Stimulated activated CD4-positive, alpha-beta T cell treated with anti-CD3 and anti-CD28 coated beads, Interleukin-4, amount 100 ng/mL, for 4 hours (primary cell): Measurements from ENCODE around the gene SFT2D2.
"Not testable (repeated sequence)": the region's sequence is repeated elsewhere in the genome, so short reads cannot be mapped to it uniquely, and the experiment has no call there.

ENCODE experiments used
- DNase-seq, 2 experiments: peaks; one replicate each; pipeline ENCODE4 v3.0.0-alpha.2; 2020

Gene SFT2D2

DNA sequence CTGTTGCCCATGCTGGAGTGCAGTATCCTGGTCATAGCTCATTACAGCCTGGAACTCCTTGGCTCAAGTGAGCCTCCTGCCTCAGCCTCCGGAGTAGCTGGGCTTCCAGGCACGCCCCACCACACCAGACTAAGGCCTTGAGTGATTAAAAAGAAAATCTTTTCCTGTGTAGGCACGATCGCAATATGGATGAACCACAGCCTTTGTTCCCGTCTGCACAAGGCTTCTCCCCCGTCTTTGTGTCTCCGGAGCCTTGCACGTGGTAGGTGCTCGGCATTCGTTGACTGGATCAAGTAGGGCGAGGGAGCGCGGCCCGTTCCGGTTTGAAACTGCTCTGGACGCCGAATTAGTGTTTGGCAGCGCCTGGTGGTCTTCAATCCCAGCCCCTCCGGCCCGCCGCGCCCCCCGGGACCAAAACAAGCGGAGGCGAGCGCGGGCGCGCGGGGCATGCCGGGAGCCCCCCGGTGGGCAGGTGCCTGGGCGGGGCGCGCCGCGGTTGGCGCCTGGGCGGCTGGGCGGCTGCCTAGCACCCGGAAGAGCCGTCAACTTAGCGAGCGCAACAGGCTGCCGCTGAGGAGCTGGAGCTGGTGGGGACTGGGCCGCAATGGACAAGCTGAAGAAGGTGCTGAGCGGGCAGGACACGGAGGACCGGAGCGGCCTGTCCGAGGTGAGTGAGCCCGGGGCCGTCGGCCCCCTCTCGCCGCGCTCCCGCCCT lies at the start of gene SFT2D2:
Gene SFT2D2 (plus strand): TSS at position 529 of the 715 bp plus-strand sequence. CDS start 76 bp downstream, at position 605.
- peak; percentile 72 to 78 for DNase-seq

DNA sequence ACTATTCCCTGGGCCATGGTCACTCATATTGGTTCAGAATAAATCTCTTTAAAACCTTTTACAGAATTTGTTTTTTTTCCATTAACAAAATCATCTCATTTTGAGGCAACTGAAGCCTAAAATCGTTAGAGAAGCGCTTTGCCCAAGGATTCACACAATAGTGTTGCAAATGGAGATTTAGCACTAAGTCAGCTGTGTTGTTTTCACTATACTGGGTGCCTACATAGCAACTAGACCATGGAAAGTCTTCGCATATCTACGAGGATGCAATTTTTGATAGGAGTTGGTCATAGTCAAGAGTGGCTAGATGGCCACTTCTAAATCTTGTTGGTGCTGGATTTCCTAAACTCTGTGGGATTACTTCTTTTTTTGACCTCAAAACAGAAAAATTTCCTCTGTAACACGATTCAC lies 47.6 kb upstream of the SFT2D2 start:
- no peak for DNase-seq

DNA sequence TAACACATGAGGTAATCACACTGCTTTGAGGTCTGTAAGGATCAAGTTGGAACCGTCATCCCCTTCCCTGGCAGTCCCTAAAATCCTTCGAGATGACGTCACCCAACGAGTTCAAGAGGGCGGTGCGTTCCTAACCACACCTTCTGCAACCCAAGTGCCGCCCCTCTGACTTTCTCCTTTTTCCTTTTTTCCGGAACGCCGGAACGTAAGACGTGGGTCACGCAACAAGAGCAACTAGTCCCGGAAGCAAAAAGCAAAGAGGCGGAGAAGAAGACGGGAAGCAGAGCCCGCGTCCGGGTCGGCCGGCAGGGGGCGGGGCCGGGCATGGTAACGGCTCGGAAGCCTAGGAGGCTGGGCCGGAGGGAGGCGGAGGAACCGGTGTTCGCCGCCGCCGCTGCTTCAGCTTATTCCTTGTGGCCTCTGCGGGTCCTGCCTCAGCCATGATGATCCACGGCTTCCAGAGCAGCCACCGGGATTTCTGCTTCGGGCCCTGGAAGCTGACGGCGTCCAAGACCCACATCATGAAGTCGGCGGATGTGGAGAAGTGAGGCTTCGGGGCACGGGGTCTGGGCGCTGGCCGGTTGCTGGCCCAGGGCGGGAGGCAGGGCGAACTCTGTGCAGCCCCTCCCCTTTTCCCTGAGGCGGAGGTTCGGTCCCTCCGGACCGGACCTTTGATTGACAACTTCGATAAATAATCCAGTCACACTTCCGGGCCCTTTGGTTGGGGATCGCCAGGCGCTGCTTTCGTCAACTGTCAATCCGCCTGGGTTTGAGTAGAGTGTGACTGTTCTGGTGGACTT lies 47.0 kb upstream of the SFT2D2 start, which contains the start of gene TIPRL:
Gene TIPRL (plus strand): TSS at position 325 of the 800 bp plus-strand sequence. CDS start 116 bp downstream, at position 441.
- peak; percentile 93 to 95 for DNase-seq

DNA sequence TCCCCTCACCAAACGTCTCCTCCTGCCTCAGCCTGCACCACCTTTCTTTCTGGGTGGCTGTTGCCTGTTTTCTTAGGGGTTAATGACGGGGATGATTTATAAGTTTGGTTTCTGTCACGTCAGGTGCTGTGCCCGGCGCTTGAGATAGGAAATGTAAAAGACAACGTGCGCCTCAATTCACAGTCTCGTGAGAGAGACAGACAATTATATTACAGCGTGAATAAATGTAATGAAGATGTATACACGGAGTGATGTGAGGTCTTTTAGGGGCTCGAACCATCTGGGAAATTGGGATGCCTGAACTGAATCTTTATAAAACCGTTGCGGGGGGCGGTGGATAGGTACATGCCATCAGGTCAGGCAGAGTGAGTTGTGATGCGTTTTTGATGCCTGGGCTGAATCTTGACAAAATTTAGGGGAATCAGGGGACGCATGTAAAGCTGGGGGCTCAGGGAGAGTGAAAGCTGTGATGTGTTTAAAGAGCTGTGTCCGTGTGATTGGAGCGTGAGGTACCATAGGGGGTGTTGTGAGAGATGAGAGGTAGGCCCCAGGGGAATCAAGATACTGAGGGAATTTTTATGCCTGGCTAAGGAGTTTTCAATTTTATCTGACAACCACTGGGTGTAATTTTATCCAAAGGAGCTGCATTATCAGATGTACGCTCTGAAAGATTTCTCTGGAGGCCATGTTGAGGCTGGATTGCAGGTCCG lies 46.2 kb upstream of the SFT2D2 start:
- peak in 1 of 2 experiments; percentile 3 for DNase-seq

DNA sequence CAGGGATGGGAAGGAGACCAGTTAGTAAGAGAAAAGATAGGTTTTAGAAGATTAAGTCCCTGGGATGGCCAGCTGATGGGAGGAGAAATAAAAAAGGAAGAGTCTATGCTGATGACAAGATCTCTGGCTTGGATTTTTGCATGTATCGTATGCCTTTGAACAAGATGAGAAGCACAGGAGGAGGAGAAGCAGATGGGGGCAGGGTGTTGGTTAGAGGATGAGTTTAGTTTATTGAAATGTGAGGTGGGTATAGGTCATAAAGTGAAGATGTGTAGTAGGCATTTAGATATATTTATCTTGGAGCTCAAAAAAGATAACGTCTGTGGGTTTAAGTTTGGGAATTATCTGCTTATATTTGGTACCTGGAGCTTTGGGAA lies 45.7 kb upstream of the SFT2D2 start:
- DNase-seq = no peak

DNA sequence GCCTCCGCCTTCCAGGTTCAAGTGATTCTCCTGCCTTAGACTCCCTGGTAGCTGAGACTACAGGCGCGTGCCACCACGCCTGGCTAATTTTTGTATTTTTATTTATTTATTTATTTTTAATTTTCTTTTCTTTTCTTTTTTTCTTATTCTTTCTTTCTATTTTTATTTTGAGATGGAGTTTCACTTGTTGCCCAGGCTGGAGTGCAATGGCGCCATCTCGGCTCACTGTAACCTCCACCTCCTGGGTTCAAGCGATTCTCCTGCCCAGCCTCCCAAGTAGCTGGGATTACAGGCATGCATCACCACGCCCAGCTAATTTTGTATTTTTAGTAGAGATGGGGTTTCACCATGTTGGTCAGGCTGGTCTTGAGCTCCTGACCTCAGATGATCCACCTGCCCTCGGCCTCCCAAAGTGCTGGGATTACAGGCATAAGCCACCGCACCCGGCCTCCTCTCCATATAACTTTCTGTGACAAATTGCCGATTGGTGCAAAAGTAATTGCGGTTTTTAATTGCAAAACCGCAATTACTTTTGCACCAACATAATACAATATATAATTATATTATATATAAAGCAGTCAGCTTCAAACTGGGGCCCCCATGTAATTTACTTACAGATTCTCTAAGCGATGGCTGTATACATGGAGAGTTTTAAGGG lies 44.6 kb upstream of the SFT2D2 start:
- not testable (repeated sequence) for DNase-seq

DNA sequence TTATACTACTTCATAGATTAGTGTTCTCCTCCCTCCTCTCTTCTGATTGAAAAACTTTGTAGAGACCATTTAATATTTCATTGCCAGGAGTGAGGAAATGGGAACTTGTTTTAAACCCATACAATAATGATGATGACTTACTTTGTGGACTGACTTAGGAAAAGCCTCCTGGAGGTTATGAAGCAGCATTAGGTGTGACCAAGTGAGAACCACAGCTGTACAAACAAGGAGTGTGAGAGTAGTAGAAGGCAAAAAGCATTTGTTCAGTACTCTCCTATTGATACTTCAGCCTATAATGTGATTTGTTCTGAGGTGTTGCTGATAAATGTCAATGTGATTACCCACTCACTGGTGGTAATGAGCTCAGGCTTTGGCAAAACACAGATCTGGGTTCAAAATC lies 38.6 kb upstream of the SFT2D2 start:
- DNase-seq = no peak

DNA sequence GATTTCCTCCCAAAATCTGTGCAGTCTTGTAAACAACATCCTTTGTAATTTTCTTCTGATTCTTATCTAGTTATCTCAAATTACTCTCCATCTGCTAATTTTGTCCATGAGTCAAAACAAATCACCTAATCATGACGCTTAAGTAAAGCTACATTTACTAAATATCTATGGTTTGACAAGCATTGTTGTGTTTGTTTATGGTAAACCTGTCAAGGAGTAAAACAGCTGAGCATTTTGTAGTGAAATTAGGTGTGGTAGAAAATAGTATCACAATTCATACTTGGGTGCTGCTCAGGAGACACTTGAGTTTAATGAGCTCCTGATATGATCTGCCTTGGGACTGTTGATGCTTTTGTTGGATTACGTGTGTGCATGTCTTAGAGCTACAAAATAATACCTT lies 35.4 kb upstream of the SFT2D2 start:
- DNase-seq = no peak

DNA sequence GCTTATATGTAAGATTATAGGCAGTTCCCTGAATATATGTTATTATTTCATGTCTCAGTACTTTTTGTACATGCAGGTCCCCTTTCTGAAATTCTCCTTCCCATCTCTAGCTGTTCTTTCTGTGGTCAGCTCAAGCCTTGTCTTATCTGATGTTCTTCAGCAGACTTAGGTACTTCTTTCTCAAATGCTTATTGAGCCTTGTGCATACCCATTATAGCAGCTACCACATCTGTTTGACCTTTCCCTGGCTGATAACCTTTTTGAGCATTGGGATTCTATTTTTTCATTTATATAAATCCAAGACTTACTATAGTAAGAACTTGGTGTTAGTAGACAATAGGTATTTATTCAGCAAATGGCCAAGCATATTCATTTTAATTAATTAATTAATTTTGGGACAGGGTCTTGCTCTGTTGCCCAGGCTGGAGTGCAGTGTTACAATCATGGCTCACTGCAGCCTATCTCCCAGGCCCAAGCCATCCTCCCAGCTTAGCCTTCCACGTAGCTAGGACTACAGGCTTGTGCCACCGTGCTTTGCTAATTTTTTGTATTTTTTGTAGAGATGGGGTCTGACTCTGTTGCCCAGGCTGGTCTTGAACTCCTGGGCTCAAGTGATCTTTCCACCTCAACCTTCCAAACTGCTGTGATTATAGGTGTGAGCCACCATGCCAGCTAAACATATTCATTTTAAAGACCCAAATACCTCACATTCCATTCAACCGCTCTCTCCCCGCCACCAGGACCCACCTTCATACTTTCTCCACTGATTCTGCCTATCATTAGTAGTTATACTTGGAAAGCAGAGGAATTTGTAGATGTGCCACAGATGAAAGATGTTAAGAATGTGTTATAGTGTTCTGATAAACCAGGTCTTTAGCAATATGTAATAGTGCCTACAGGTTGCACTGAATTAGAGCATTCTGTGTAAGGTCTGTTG lies 30.3 kb upstream of the SFT2D2 start:
- no peak for DNase-seq

DNA sequence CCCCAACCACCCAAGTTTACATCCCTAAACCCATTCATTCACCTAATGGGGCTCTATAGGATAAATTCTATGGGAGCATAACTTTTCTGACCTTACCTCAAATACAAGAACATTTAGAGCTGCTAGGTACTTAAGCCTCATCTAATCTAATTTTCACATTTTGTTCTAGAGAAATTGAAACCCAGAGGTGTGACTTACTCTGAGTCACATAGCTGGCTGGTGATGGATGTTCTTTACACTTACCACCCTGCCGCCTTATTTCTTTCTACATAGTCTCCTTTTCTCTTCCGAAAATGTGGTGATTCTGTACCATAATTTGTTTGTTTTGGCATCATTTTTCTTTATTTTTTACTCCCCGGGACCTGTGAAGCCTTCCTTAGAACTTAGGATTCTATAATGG lies 26.7 kb upstream of the SFT2D2 start:
- no peak for DNase-seq

DNA sequence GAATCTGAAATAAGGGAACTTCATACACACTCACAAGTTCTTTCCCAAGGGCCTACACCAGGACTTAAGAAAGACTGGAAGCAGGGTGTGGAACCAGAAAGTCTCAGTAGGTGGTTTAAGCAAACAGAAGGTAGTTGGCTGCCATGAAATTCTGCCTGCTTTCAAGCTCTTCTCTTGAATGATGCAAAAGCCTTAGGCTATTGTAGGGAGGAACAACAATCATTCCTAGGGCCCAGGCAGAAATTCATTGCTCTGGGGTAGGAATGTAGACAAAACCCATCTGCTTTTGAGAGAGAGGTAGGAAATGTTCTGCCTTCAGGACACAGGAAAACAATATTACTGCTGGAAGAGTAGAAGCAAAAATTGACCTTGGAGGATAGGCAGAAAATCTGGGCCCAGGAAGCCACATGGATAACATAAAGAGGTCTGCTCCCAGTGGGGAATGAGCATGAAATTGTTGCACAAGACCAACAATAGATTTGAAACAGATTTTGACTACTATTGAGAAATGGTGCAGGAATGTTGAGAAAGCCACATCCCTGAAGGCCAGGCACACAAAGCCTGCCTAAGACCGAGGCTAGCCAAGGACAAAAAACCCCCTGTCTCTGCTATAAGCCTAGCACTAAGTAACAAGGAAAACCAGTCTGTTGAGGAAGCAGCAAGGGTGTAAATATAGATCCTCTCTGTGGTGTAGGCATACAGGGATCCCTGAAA lies 22.7 kb upstream of the SFT2D2 start:
- DNase-seq = no peak

DNA sequence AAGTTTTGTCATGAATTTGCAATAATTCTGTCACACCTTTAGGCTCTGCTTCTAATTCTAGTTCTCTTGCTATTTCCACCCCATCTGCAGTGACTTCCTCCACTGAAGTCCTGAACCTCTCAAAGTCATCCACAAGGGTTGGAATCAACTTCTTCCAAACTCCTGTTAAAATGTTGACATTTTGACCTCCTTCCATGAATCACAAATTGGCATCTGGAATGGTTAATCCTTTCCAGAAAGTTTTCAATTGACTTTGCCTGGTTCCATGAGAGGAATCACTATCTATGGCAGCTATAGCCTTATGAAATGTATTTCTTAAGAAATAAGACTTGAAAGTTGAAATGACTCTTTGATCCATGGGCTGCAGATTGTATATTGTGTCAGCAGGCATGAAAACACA lies 19.7 kb upstream of the SFT2D2 start:
- DNase-seq = no peak

DNA sequence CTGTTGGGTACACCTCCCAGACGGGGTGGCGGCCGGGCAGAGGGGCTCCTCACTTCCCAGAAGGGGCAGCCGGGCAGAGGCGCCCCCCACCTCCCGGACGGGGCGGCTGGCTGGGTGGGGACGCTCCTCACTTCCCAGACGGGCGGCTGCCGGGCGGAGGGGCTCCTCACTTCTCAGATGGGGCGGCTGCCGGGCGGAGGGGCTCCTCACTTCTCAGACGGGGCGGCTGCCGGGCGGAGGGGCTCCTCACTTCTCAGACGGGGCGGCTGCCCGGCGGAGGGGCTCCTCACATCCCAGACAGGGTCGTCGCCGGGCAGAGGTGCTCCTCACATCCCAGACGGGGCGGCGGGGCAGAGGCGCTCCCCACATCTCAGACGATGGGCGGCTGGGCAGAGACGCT lies 18.1 kb upstream of the SFT2D2 start:
- not testable (repeated sequence) for DNase-seq

DNA sequence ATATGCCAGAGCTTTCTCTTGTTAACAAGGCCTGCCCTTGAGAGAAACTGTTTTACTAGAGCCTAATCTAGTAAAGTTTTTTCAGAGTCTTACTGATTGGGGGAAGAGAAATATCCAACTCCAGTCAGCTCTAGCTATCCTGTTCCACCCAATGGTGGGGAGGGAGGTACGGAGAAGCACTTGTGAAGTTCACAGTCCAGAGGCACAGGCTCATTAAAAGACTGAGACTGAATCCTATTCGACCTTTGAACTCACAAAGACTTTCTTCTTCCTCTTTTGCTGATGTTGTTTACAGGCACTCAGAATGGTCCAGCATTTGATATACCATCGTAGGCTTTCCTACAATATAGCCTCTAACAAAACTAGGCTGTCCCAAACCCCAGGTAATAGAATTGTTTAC lies 15.5 kb upstream of the SFT2D2 start:
- DNase-seq = no peak

DNA sequence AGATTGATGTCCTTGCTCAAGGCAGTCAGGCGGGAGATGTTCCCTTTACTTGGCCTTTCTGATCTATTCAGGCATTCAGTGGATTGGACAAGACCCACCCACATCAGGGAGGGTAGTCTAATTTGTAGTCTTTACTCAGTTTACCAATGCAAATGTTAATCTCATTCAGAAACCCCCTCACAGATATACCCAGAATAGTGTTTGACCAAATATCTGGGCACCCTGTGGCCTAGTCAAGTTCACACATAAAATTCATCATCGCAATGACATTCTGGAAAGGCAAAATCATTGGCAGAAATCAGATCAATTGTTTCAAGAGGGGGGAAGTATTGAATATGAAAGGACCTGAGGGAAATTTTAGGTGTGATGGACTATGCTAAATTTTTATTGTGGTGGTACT lies 12.5 kb upstream of the SFT2D2 start:
- DNase-seq = no peak

DNA sequence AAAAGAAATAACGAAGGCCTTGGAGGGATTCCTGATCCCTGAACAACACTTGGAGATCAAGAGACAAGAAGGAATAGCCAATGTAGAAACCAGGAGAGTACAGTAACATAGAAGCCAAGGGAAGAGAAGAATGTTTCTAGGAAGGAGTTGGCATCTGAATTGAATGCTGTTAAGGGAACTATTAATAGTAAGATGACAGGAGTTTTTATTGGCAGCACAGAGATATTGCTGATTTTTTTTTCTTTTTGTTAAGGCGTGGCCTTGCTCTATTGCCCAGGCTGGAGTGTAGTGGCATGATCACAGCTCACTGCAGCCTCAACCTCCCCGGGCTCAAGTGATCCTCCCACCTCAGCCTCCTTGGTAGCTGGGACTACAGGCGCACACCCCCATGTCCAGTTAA lies 9.6 kb upstream of the SFT2D2 start:
- DNase-seq = no peak

DNA sequence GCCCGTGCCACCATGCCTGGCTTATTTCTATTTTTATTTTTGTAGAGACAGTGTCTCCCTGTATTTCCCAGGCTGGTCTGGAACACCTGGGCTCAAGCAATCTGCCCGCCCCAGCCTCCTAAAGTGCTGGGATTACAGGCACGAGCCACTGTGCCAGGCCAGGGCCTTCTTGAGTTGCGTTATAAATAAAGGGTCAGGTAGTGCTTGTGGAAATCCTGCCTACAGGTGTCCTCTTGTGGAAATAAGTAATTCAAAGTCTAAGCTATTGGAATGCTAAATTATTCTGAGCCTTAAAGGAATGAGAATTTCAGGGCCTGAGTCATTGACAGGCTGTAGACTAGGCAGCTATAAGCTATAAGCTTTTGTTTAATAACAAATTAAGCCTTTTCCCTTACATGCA lies 8.1 kb upstream of the SFT2D2 start:
- DNase-seq = no peak

DNA sequence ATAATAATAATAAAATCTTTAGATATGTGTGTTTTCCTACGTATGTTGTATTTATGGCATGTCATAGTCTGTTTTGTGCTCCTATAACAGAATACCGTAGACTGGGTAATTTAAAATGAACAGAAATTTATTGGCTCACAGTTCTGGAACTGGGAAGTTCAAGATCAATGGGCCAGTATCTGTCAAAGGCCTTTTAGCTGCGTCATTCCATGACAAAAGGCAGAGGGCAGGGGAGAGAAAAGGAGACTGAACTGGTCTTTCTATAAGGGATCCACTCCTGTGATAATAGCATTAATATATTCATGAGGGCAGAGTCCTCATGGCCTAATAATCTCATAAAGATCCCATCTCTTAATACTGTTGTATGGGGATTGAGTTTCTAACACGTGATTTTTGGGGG lies 7.1 kb upstream of the SFT2D2 start:
- DNase-seq = no peak

DNA sequence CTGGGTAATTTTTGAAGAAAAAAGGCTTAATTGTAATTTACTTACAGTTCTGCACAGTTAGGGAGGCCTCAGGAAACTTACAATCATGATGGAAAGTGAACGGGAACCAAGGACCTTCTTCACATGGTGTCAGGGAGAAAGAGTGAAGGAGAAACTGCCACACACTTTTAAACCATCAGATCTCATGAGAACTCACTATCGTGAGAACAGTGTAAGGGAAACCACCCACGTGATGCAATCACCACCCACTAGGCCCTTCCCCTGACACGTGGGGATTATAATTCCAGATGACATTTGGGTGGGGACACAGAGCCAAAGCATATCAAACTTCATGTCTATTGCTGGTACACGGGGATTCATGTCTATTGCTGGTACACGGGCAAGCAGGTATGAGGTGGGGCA lies 5.3 kb upstream of the SFT2D2 start:
- no peak for DNase-seq

DNA sequence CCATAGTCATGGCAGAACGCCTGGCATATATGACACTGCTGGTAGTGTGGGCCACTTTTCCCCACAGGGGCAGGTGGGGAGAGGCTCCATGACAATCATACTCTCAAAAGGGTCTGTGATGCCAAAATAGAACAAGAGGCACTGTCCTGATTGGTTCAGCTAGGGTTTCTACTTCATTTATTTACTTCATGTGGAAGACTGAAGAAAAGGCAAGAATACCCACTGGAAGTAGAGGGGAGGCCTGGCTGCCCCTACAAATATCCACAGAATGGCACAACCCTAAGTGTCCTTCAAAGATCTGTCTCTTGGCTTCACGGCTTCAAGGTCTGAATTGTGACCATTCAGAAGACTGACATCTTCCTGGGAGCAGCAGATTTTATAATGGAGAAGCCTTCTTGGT lies 4.5 kb upstream of the SFT2D2 start:
- no peak for DNase-seq

DNA sequence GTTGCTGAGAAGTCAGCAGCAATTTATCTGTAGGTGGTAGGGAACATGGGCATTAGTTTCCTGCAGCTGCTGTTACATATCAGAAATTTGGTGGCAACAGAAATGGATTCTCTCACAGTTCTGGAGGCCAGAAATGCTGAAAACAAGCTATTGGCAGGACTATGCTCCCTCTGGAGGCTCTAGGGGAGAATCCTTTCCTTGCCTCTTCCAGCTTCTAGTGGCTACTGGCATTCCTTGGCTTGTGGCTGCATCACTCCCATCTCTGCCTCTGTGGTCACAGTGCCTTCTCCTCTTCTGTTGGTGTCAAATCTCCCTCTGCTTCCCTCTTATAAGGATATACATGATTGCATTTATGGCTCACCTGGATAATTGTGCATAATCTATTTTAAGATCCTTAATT lies 2.5 kb upstream of the SFT2D2 start:
- DNase-seq = no peak
